Trophoblast cell (in vitro differentiated cells and primary cell): ENCODE data around the gene PSMD5.

ENCODE experiments used
- DNase-seq, 2 donors: peaks; one replicate each; pipeline ENCODE4 v3.0.0-alpha.2; 2016
- H2AFZ ChIP-seq: 2 replicates; pipeline ENCODE4 v1.6.1; 2013; ENCODE audit warnings: low read length, moderate library complexity, mild to moderate bottlenecking; ENCODE audit not compliant: insufficient read depth, poor library complexity
- H2AK5ac ChIP-seq: 2 replicates; pipeline ENCODE4 v1.6.1; 2013; ENCODE audit warnings: mild to moderate bottlenecking, low read length
- H2BK120ac ChIP-seq: 2 replicates; pipeline ENCODE4 v1.6.1; 2013; ENCODE audit warnings: low read length, mild to moderate bottlenecking, moderate library complexity; ENCODE audit not compliant: insufficient read depth, poor library complexity
- H2BK12ac ChIP-seq: 2 replicates; pipeline ENCODE4 v1.6.1; 2013; ENCODE audit warnings: mild to moderate bottlenecking, low read length, moderate library complexity
- H2BK5ac ChIP-seq: 2 replicates; pipeline ENCODE4 v1.6.1; 2013; ENCODE audit warnings: low read length, low read depth, moderate library complexity, mild to moderate bottlenecking; ENCODE audit not compliant: poor library complexity
- H3K14ac ChIP-seq: 2 replicates; pipeline ENCODE4 v1.6.1; 2013; ENCODE audit warnings: mild to moderate bottlenecking, low read length
- H3K18ac ChIP-seq: 2 replicates; pipeline ENCODE4 v1.6.1; 2013; ENCODE audit warnings: mild to moderate bottlenecking, low read length
- H3K23ac ChIP-seq: 2 replicates; pipeline ENCODE4 v1.6.1; 2013; ENCODE audit warnings: low read length
- H3K27ac ChIP-seq: 2 replicates; pipeline ENCODE4 v1.5.1; 2013; ENCODE audit warnings: low read depth, mild to moderate bottlenecking, inconsistent platforms, low read length, moderate library complexity
- H3K27me3 ChIP-seq: 2 replicates; pipeline ENCODE4 v1.6.1; 2013; ENCODE audit warnings: inconsistent platforms, mild to moderate bottlenecking, low read length, moderate library complexity; ENCODE audit not compliant: insufficient read depth
- H3K36me3 ChIP-seq, 2 experiments: 1 replicate in 1 of 2; 2 replicates in 1 of 2; pipeline ENCODE4 v1.6.1; 2013; ENCODE audit warnings: low read length in 2 of 2, mild to moderate bottlenecking in 2 of 2, moderate library complexity in 1 of 2; ENCODE audit not compliant: insufficient read depth in 2 of 2, control insufficient read depth in 1 of 2
- H3K4ac ChIP-seq: 2 replicates; pipeline ENCODE4 v1.6.1; 2013; ENCODE audit warnings: low read depth, mild to moderate bottlenecking, low read length, moderate library complexity
- H3K4me1 ChIP-seq, 2 experiments: 1 replicate in 1 of 2; 2 replicates in 1 of 2; pipeline ENCODE4 v1.6.1; 2013; ENCODE audit warnings: low read length in 2 of 2, mild to moderate bottlenecking in 2 of 2, moderate library complexity in 1 of 2; ENCODE audit not compliant: insufficient read depth in 2 of 2, control insufficient read depth in 1 of 2
- H3K4me2 ChIP-seq: 2 replicates; pipeline ENCODE4 v1.6.1; 2013; ENCODE audit warnings: inconsistent platforms, mild to moderate bottlenecking, low read length, moderate library complexity
- H3K4me3 ChIP-seq: 2 replicates; pipeline ENCODE4 v1.5.1; 2013; ENCODE audit warnings: mild to moderate bottlenecking, low read depth, low read length, inconsistent platforms
- H3K79me1 ChIP-seq: one replicate; pipeline ENCODE4 v1.6.1; 2013; ENCODE audit warnings: low read length
- H3K79me2 ChIP-seq: 2 replicates; pipeline ENCODE4 v1.6.1; 2013; ENCODE audit warnings: low read length, mild to moderate bottlenecking; ENCODE audit not compliant: control insufficient read depth, insufficient read depth, poor library complexity
- H3K9ac ChIP-seq: 2 replicates; pipeline ENCODE4 v1.6.1; 2013; ENCODE audit warnings: mild to moderate bottlenecking, low read length
- H3K9me3 ChIP-seq: 2 replicates; pipeline ENCODE4 v1.6.1; 2013; ENCODE audit warnings: low read depth, mild to moderate bottlenecking, control low read depth, inconsistent platforms, low read length; ENCODE audit not compliant: insufficient read depth
- H4K12ac ChIP-seq: 2 replicates; pipeline ENCODE4 v1.6.1; 2013; ENCODE audit warnings: low read depth, mild to moderate bottlenecking, low read length, moderate library complexity
- H4K8ac ChIP-seq: 2 replicates; pipeline ENCODE4 v1.6.1; 2013; ENCODE audit warnings: low read depth, mild to moderate bottlenecking, low read length, moderate library complexity
- H4K91ac ChIP-seq: one replicate; pipeline ENCODE4 v1.6.1; 2013; ENCODE audit warnings: low read depth, mild to moderate bottlenecking, low read length, moderate library complexity
- WGBS: extraction: QIAGEN DNeasy Blood & Tissue Kit; methylation state at CpG from one replicate; pipeline ENCODE4 v1.1.7; 2013; ENCODE audit warnings: missing lambda C conversion rate; ENCODE audit not compliant: insufficient read length, insufficient coverage; ENCODE audit errors: extremely low coverage; 5-methylcytosine and 5-hydroxymethylcytosine counted together

Gene PSMD5

GRCh38 chr9:120767451-120767850 is 75.3 kb downstream of the PSMD5 start:
- peaks cover 6 to 14% of the 10 kb centered on the region in 2 experiments for H3K36me3 ChIP-seq
- no peak overlapping the region for H3K9ac ChIP-seq
- H4K91ac ChIP-seq, result no peak overlapping the region
- no peak overlapping the region for H3K14ac ChIP-seq
- no peak overlapping the region for H3K4ac ChIP-seq
- H3K23ac ChIP-seq, result no peak overlapping the region
- H3K18ac ChIP-seq, result no peak overlapping the region
- H3K27me3 ChIP-seq, result no peaks in the 10 kb centered on the region
- H4K12ac ChIP-seq, result no peak overlapping the region
- no peak overlapping the region for H3K4me2 ChIP-seq
- WGBS, result 100% methylated on average over 1 of the region's 3 CpGs
- DNase-seq, result peak; percentile 18 to 67
- no peak overlapping the region for H3K27ac ChIP-seq
- H2BK12ac ChIP-seq, result no peak overlapping the region
- no peak overlapping the region for H2AK5ac ChIP-seq
- H4K8ac ChIP-seq, result no peak overlapping the region
- no peak overlapping the region for H2AFZ ChIP-seq
- no peak overlapping the region for H2BK5ac ChIP-seq
- no peak overlapping the region for H3K4me3 ChIP-seq
- no peaks in the 10 kb centered on the region for H3K79me1 ChIP-seq
- no peaks in the 10 kb centered on the region for H3K9me3 ChIP-seq
- no peaks in the 10 kb centered on the region for H3K79me2 ChIP-seq
- H3K4me1 ChIP-seq, result no peaks in the 10 kb centered on the region
- H2BK120ac ChIP-seq, result no peak overlapping the region
